Stimulated activated CD8-positive, alpha-beta memory T cell treated with anti-CD3 and anti-CD28 coated beads, Interleukin-2, amount 100 ng/mL, for 1 hour (primary cell): Measurements from ENCODE around the gene CLASP1.

Experiments used
- DNase-seq, 2 donors: peaks; one replicate each; pipeline ENCODE4 v3.0.0-alpha.2; 2020; ENCODE audit warnings: low read depth in 2 of 2

CLASP1 gene

DNA sequence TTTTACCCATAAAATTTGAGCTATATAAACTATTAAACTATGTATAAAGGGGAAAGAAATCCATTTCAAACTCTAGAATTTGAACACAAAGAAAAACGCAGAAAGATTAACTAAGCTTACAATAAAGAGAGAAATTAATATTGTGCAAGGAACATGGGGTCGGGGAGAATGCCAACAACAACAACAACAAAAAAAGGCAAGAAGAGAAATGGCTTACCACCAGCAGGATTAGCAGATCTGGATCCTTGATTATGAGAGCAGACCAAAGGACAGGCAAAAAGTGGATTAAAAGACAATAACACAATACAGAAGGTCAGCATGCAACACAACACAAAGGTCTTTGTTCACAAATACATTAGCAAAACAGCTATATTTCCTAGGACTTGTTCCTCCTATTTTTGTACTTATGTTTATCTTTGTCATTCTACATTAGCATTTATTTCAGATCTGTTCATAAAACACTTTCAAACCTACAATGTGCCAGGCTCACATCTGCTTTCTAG is 222.0 kb downstream of the CLASP1 start:
- DNase-seq = no peak

GRCh38 chr2:121420486-121420885 is 228.8 kb downstream of the CLASP1 start:
- DNase-seq = no peak

DNA sequence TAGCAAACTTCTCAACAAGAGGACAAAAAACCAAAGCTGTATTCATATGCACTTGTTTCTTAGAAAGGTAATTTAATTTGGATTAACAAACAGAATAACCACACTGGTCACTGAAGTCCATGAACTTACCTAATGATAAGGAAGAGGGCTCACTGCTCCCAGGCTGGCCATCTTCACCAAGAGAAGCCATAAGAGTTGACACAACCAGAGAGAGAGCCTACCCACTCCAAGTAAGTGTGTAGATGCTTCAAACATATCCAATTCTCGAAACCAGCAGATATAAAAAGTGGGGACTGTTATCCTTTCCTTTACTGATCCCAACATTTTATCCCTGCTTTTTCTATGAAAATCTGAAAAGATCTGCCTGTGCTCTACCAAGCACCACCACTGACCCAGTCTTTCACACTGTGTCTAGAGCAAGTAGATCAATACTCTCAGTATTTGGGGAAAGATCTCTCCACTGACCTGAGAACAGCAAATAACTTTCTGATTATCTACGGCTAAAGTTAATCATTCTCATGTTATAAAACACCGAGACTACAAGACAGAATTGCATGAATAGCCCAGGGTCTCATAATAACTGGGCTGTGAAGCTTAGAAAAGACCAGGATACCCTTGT is 230.1 kb downstream of the CLASP1 start:
- DNase-seq = no peak

DNA sequence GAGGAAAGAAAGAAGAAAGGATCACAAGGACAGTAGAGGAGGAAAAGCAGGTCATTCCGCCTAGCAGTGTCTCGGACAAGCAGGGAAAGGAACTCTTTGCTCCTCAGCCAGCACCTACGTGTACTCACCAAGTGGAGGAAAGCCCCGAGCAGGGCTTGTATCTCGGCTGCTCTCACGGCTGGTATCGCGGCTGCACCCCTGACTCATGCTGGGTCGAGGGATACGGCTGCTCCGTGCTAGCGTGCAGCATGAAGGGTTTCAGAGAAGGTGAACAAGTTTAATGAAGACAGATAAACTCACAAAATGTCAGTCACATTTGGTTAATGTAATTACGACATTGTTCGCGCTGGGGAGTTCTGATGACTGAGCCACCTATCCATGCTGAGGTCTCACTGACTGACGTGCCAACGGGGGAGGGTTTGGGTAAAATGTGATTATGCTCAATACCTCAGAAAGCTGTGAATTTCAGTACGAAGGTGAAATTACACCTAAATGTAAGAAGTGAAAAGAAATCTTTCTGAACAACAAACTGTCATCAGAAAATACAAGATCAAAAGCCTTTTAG is 230.7 kb downstream of the CLASP1 start:
- no peak for DNase-seq

DNA sequence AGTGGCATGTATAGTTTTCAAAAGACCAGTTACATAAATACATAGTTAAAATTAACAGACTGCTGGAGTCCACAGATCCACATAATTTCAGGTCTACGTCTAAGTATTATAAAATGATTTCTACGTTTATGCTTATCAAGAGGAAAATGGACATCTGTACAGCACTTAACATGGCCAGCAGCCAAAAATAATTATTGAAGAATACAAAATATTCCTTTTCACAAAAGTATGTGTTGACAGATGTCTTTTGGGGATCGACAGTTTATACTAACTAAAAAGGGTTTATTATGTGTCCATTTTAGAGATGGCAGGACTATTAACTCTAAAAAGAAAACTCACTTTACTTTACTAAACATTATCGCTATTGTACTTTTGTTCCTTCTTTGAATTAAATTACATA is 231.4 kb downstream of the CLASP1 start:
- DNase-seq = no peak

DNA sequence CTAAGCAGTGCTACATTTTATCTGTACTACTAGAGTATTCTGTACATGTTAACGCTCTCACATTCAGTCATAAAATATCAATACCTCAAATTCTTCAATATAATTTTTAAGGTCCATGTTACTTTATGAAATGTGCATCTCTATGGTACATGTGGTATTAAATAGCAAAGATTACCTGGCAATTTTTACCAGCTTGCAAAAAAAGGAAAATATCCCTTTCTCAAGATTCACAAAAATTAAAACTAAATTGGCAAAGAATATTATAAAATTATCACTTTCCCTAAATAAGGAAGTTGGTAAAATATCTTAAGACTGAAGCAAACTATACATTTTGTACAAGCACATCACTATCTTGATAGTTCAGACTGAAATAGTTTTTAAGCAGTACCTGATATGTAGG is 233.5 kb downstream of the CLASP1 start:
- DNase-seq = no peak

- no peak for DNase-seq
Measured at GRCh38 chr2:121412349-121412748, 236.9 kb downstream of the CLASP1 start.

- no peak for DNase-seq
Measured at GRCh38 chr2:121409966-121410365, 239.3 kb downstream of the CLASP1 start.

GRCh38 chr2:121409388-121409787 is 239.9 kb downstream of the CLASP1 start:
- no peak for DNase-seq

DNA sequence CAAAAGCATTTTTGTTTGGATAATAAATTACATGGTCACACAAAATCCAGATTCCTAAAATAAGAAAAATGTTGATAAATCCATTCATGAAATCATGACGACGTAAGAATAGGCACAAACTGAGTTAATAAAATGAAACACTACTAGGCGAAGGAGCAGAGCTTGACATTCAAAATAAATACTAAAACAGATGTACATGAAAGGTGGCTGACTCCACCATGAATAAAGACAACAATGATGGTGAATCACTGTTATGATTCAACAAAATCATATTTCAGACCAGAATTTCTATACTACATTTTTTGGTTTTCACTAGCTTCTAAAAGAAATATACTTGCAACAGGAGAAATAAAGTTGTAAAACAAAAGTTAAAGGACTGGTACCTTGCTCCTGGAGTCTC is 240.6 kb downstream of the CLASP1 start:
- DNase-seq = no peak

DNA sequence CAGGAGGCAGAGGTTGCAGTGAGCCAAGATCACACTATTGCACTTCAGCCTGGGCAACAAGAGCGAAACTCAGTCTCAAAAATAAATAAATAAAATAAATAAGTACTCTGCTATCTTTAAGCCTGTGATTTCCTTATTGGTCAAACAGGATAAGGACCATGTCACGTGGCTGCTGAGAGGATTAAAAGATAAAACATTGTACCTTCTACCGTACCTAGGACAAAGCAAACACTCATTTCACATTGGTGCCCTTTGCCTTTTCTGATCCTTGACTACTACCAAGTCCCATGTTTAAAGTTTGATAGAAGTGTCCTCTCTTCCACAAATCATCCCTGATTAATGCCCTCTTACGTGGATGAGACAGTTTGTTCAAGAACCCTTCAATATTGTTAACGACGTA is 244.0 kb downstream of the CLASP1 start:
- no peak for DNase-seq

GRCh38 chr2:121400201-121400600 is 249.1 kb downstream of the CLASP1 start:
- no peak for DNase-seq

- no peak for DNase-seq
Measured at GRCh38 chr2:121398853-121399252, 250.4 kb downstream of the CLASP1 start.

GRCh38 chr2:121390082-121390692 is 259.1 kb downstream of the CLASP1 start:
- DNase-seq = no peak

GRCh38 chr2:121388371-121388770 is 260.9 kb downstream of the CLASP1 start:
- DNase-seq = no peak

DNA sequence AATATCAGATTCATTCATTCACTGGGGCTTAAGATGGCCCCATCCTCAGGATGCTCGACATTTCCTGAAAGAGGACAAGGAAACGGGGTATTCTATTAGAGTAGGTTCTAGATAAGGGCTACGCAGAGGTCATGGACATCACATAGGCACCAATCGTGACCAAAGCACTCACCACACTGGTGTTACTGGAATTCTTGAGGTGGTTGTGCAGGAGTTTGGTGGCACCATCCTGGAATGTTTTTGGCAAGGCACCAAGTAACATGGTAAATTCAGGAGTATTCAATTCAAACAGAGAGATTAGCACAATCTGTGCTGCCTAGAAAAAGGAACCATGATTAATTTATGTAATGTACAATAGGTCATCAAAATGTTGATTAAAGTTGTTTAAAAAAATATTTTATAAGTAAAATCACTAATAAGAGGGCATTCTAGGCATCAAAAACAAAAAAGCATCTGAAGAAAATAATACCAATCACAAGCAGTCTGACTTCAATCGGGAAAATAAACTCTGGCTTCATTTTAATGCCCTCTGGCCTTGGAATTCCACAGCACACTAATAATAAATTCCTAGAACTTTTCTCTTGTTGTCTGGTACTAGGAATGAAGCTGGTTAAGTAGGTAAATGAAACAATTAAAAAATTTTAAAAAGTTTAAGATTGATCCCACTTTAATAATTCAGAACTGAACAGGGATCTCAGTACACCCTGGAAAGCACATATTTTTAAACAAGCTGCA is 261.5 kb downstream of the CLASP1 start:
- no peak for DNase-seq

DNA sequence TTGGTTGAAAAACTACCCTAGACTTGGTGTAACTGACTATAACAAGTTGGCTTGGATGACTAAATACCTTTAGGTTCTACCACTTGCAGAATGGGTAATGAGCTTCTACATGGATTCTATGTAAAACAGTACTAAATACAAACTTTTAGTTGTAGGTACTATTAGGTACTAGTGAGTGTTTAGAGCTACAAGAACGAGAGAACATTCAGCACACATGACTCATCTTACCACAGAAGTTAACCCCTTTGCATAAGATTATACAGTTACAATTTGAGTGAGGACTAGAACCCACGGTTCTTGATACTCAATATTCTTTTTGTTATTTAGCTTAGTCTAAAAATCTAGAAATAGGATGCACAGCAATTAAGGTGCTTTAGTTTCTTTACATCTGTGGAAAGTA is 262.6 kb downstream of the CLASP1 start:
- DNase-seq = no peak

DNA sequence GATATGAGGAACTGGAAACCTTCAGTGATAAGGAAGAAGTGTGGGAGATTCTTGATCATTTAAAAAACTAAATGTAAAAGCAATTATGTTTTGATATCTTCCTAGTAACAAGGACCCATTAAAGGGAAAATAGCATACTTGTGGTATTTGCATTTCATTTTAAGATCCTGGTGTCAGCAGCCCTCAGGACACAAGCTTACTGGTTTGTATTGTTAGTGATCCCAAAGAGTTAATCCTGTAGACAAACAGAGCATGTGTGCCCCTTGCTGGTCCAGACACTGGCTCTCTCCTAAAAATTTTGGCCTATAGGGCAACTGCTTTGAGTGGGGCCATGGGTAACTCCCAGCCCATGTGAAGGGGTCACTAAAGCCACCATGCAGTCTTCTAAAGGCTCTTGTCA is 263.2 kb downstream of the CLASP1 start:
- DNase-seq = no peak

DNA sequence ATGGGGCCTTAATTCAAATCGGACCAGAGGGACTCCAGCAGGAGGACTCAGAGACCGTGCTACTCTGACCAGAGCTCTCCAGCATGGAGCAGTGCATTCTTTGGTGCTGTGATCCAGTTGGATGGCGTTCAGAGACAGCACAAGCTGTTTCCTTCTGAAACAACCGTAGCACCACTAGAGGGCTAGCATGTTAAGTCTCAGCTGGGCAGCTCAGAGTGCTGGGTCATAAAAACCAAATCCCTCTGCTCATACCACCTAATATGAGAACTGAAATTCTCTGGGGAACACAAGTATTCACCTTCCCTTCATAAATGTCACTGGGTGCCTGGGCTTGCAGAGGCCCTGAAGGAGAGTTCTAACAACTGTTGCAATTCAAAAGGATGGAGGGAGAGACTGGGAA is 266.5 kb downstream of the CLASP1 start:
- DNase-seq = no peak

DNA sequence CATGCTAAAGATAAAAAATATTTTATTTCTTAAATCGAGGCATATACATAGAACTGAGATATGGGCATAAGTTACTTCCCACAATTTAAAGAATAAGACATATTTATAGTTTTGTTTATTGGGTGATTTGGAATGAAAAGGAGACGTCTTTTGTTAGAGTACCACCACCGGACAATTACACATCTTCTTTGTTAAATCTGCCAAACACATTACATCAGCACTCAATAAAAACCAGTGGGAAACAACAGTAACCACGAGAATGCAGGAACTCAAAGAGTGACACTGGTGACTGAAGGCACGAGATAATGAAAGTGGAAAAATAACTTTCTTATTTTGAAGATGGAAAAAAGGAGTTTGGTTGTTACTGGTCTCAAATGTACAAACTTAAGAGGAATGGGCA is 271.6 kb downstream of the CLASP1 start:
- DNase-seq = no peak

GRCh38 chr2:121376535-121377250 is 272.6 kb downstream of the CLASP1 start:
- DNase-seq = no peak

DNA sequence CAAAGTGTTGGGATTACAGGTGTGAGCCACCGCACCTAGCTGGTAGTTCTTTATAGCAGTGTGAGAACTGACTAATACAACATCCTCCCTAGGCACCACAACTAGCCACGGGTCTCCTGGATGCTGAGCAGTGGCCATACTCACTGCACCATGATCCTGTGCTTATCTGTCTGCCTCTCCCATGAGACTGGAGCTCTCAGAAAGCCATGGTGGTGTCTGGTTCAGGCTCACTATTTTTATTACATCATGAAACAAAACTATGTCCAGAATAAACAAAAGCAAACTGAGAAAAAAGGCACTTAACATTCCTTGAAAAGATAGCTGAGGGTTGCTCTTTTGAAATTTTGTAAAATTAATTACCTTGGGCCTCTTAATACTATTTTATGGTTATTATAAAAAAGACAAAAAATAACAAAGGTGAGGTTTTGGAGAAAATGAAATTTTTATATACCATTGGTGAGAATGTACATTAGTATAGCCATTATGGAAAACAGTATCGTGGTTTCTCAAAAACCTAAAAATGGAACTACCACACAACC is 273.6 kb downstream of the CLASP1 start:
- no peak for DNase-seq
